Heart left ventricle (tissue), 13 donors: ENCODE results near the gene ATP8A1.
"Not testable (repeated sequence)": the region's sequence is repeated elsewhere in the genome, so short reads cannot be mapped to it uniquely, and the experiment has no call there.

Experiments used
- CTCF ChIP-seq, 12 donors: fragments of 200-600 bp; sonication (generic) in 4 of 12; IDR thresholded peaks; one replicate each; pipeline versions ENCODE4 v1.5.0 to v1.8.0; 2018 to 2022; ENCODE audit warnings: antibody characterized with exemption in 12 of 12, mild to moderate bottlenecking in 5 of 12
- POLR2A ChIP-seq, 2 donors: fragments of 450-650 bp; IDR thresholded peaks; one replicate each; pipeline ENCODE4 v1.6.1; 2017; ENCODE audit warnings: antibody characterized with exemption in 2 of 2, mild to moderate bottlenecking in 2 of 2, moderate library complexity in 2 of 2
- donor health status: ischemic (EF 13 %, LVEDD 7.1; RV severe dilation, severe dysfunction).
- donor health status: DM: no; HTN: yes; CAD: no.
- donor health status: DM: no; HTN: no; CAD: no.
- donor health status: ischemic (EF 25% LVEDD 6.9; RV normal size, moderate dysfunction).
- donor health status: ischemic (EF 25% LVEDD 5.7; RV mildly dilated, moderate dysfunction).
- donor health status: ischemic (EF 35%, LVEDD 5.7; RV mildly dilated, moderate dysfunction).
- donor health status: nonischemic (EF 11% LVEDD 7.7; RV severe dilation, severe dysfunction).
- donor health status: DM: yes; HTN: yes; CAD: no.
- donor health status: PGD.
- donor health status: ischemic (EF 29% LVEDD 5.4; RV normal size, mild dysfunction).
- donor health status: nonischemic (EF 23%, LVEDD 6.1; RV moderate dilation, normal function).

GRCh38 chr4:42486156-42486555 is 170.7 kb downstream of the ATP8A1 start:
- TF ChIP-seq CTCF, POLR2A (IDR thresholded peaks at IDR 0.05): not testable (repeated sequence)
